GM12801 (cell line): ENCODE data around the gene CNIH3.

Source experiments
- CTCF ChIP-seq: IDR thresholded peaks from one replicate; pipeline ENCODE4 v1.5.1; 2011; ENCODE audit warnings: control low read depth; ENCODE audit not compliant: insufficient read length; ENCODE audit errors: extremely low read depth

The CNIH3 gene

GRCh38 chr1:224734261-224734935 lies 118.3 kb downstream of the CNIH3 start:
- no peak for TF ChIP-seq CTCF

GRCh38 chr1:224735159-224735558 lies 119.0 kb downstream of the CNIH3 start:
- TF ChIP-seq CTCF: no peak

- no peak for TF ChIP-seq CTCF
Observed at GRCh38 chr1:224736619-224737352, 120.7 kb downstream of the CNIH3 start.

GRCh38 chr1:224737353-224737727 lies 121.2 kb downstream of the CNIH3 start:
- TF ChIP-seq CTCF: no peak

GRCh38 chr1:224739303-224739996 lies 123.3 kb downstream of the CNIH3 start:
- TF ChIP-seq CTCF: no peak

- TF ChIP-seq CTCF: no peak
Observed at GRCh38 chr1:224739997-224740684, 124.0 kb downstream of the CNIH3 start.

- no peak for TF ChIP-seq CTCF
Observed at GRCh38 chr1:224740685-224741052, 124.6 kb downstream of the CNIH3 start.
